GF-D8 (cell line): ENCODE results near the gene ERBIN.

Experiments
- DNase-seq: peaks from one replicate; lab custom pipeline; 2025; lab: John Stamatoyannopoulos, UW

ERBIN gene

DNA sequence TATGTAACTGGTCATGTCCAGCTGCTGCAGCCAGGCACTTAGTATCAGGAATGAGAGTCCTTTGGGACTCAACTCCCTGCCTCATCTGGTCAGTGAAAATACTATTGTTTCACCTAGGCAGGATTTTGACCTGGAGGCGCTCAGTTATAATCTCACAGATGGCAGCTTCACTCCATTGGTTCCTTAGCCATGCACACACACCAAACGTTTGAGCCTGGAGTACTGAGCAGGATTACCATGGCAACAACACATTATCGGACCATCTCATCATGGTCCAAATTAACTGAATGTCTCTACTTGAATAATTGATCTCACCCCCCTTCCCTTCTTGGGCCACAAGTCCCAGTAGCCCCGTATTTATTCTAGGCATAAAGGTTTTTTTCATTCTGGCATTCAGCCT is 202.8 kb downstream of the ERBIN start:
- no peak for DNase-seq

DNA sequence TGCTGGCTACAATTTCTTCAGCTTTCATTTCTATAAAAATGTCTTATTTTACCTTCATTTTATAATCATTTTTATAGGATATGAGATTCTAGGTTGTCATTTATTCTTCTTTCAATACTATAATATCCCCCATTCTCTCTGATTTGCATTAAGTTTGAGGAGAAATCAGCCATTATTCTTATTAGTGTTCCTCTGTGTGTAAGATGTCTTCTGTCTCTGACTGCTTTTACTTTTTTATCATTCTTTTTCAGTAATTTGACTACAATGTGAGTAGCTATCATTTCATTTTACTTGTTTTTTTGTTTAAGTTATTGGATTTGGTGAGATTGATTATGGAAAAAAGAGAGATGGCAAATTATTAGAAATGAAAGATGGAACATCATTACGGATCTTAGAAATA is 204.1 kb downstream of the ERBIN start:
- no peak for DNase-seq
